Measurements from ENCODE around the gene EYA4. TPM values are rescaled to one million over a fixed set of nuclear protein-coding genes. Genes with fewer than 3 reads are reported as not detected.

Gene EYA4
- total RNA-seq, 1 experiment from 2014 or later: not detected

DNA sequence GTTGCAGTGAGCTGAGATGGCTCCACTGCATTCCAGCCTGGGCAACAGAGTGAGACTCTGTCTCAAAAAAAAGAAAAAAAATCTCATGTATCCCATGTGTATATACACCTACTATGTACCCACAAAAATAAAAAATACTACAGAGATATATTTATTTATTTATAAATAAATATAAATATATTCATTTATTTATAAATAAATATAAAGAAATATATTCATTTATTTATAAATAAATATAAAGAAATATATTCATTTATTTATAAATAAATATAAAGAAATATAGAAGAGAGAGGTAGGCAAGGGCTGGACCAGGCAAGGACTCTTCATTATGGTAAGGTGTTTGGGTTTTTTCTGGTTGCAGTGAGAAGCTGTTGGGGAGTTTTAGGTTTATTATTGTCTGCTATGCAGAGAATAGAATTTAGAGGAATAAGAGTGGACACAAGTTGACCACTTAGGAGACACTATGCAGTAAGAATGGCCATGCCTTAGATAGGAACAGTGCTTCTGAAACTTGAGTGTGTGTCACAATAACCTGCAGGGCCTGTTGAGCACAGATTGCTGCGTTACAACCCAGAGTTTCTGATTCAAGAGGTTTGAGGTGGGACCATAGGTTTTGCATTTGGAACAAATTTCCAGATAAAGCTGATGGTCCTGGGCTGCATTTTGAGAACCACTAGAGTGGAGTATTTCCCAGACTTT lies 254.2 kb downstream of the EYA4 start:
- no peaks in the 10 kb centered on the region for H3K9me3 ChIP-seq
- Mint-ChIP-seq H3K36me3 (ENCODE audit: insufficient read depth, unreplicated experiment) (no peaks in the 10 kb centered on the region), H3K4me1 (ENCODE audit: low read depth, unreplicated experiment) (no peaks in the 10 kb centered on the region), H3K27ac (ENCODE audit: unreplicated experiment) (no peak overlapping the region), H3K4me3 (ENCODE audit: unreplicated experiment) (no peak overlapping the region), H3K27me3 (ENCODE audit: insufficient read depth, unreplicated experiment) (peaks cover 8% of the 10 kb centered on the region), H3K9me3 (ENCODE audit: unreplicated experiment) (peaks cover 13% of the 10 kb centered on the region)
- ChIA-PET POLR2A (no interaction called here), CTCF (no interaction called here)
- no peak overlapping the region for H3K4me3 ChIP-seq (ENCODE audit: low read depth, low read length)
- H3K27me3 ChIP-seq (replicated peaks; ENCODE audit: control insufficient read depth, insufficient read depth, low read length): no peaks in the 10 kb centered on the region
- no TSS peak for BruUV-seq (replicated peaks)
- H3K36me3 ChIP-seq (ENCODE audit: control insufficient read depth, insufficient read depth, low read length): no peaks in the 10 kb centered on the region
- no peak for DNase-seq
- intact Hi-C loops (cut with micrococcal nuclease; ENCODE audit: unreplicated experiment): no loop called here
- TF ChIP-seq, protein P1, sequence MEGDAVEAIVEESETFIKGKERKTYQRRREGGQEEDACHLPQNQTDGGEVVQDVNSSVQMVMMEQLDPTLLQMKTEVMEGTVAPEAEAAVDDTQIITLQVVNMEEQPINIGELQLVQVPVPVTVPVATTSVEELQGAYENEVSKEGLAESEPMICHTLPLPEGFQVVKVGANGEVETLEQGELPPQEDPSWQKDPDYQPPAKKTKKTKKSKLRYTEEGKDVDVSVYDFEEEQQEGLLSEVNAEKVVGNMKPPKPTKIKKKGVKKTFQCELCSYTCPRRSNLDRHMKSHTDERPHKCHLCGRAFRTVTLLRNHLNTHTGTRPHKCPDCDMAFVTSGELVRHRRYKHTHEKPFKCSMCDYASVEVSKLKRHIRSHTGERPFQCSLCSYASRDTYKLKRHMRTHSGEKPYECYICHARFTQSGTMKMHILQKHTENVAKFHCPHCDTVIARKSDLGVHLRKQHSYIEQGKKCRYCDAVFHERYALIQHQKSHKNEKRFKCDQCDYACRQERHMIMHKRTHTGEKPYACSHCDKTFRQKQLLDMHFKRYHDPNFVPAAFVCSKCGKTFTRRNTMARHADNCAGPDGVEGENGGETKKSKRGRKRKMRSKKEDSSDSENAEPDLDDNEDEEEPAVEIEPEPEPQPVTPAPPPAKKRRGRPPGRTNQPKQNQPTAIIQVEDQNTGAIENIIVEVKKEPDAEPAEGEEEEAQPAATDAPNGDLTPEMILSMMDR (IDR thresholded peaks at IDR 0.05; ENCODE audit: insufficient read depth in 1 of 2, low read depth in 1 of 2, low read length in 1 of 2, severe bottlenecking in 1 of 2, unreplicated experiment in 1 of 2): no peak
- H3K4me1 ChIP-seq: no peaks in the 10 kb centered on the region

DNA sequence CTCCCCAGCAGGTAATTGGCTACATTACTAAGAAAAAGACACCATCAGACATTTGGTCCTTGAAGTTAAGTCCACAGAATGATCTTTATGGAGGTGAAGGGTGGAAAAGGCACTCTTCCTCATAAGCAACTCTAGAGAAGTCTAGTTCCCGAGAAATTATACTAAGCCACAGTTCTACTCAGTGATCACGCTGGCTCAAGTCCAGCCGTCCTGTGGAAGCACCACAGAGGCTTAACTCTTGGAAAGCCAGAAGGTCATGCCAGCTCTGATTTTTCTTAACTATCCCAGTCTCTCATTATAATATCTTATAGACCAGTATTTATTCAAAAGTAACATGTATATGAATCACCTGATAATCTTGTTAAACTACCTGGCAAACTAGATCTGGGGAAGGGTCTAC lies 258.5 kb downstream of the EYA4 start:
- Mint-ChIP-seq H3K36me3 (ENCODE audit: insufficient read depth, unreplicated experiment) (no peaks in the 10 kb centered on the region), H3K4me1 (ENCODE audit: low read depth, unreplicated experiment) (no peaks in the 10 kb centered on the region), H3K9me3 (ENCODE audit: unreplicated experiment) (no peaks in the 10 kb centered on the region), H3K27me3 (ENCODE audit: insufficient read depth, unreplicated experiment) (peaks cover 11% of the 10 kb centered on the region), H3K4me3 (ENCODE audit: unreplicated experiment) (no peak overlapping the region), H3K27ac (ENCODE audit: unreplicated experiment) (no peak overlapping the region)
- Histone ChIP-seq H3K36me3 (ENCODE audit: control insufficient read depth, insufficient read depth, low read length) (no peaks in the 10 kb centered on the region), H3K4me1 (0 out of 2 replicates have a peak, but pooled peaks cover 6% of the 10 kb centered on the region), H3K9me3 (no peaks in the 10 kb centered on the region), H3K27me3 (replicated peaks; ENCODE audit: control insufficient read depth, insufficient read depth, low read length) (no peaks in the 10 kb centered on the region), H3K4me3 (ENCODE audit: low read depth, low read length) (no peak overlapping the region)
- intact Hi-C loops (cut with micrococcal nuclease; ENCODE audit: unreplicated experiment): no loop called here
- DNase-seq: no peak
- BruUV-seq (replicated peaks): no TSS peak
- TF ChIP-seq, protein P1 (IDR thresholded peaks at IDR 0.05; ENCODE audit: insufficient read depth in 1 of 2, low read depth in 1 of 2, low read length in 1 of 2, severe bottlenecking in 1 of 2, unreplicated experiment in 1 of 2): no peak
- CTCF ChIA-PET: no interaction called here
- POLR2A ChIA-PET: no interaction called here

DNA sequence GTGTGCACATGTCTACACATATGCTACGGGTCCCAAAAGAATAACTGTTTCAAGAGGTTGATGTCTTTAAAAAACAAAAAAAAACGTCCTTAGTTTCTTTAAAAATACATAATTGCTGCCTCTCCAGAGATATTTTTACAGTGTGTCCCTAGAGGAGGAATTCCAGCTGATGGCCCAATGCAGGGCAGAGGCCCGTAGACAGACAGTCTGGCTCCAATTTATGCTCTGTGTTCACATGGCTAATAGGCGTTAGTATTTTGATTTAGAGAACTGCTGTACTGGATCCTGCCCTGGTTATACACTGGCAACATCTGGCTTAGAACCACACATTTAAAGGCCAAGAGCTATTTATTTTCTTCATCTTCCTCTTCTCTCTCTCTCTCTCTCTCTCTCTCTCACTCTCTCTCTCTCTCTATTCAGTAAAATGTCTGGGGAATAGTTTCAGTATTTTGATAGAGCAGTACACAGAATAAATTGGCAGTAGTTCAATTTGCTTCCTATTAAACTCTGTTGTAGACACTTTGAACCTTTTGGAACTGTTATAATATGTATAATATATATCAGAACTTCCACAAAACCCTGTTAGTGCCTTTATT lies 260.6 kb downstream of the EYA4 start:
- DNase-seq: no peak
- Mint-ChIP-seq H3K27me3 (ENCODE audit: insufficient read depth, unreplicated experiment) (peaks cover 11% of the 10 kb centered on the region), H3K27ac (ENCODE audit: unreplicated experiment) (no peak overlapping the region), H3K4me1 (ENCODE audit: low read depth, unreplicated experiment) (no peaks in the 10 kb centered on the region), H3K4me3 (ENCODE audit: unreplicated experiment) (no peak overlapping the region), H3K9me3 (ENCODE audit: unreplicated experiment) (peaks cover 14% of the 10 kb centered on the region), H3K36me3 (ENCODE audit: insufficient read depth, unreplicated experiment) (no peaks in the 10 kb centered on the region)
- intact Hi-C loops (cut with micrococcal nuclease; ENCODE audit: unreplicated experiment): no loop called here
- BruUV-seq (replicated peaks): no TSS peak
- H3K27me3 ChIP-seq (replicated peaks; ENCODE audit: control insufficient read depth, insufficient read depth, low read length): no peaks in the 10 kb centered on the region
- CTCF ChIA-PET: no interaction called here
- H3K36me3 ChIP-seq (ENCODE audit: control insufficient read depth, insufficient read depth, low read length): no peaks in the 10 kb centered on the region
- POLR2A ChIA-PET: no interaction called here
- H3K4me1 ChIP-seq: 0 out of 2 replicates have a peak, but pooled peaks cover 6% of the 10 kb centered on the region
- TF ChIP-seq, protein P1 (IDR thresholded peaks at IDR 0.05; ENCODE audit: insufficient read depth in 1 of 2, low read depth in 1 of 2, low read length in 1 of 2, severe bottlenecking in 1 of 2, unreplicated experiment in 1 of 2): no peak
- H3K4me3 ChIP-seq (ENCODE audit: low read depth, low read length): no peak overlapping the region
- H3K9me3 ChIP-seq: no peaks in the 10 kb centered on the region
